Measurements from ENCODE around the gene DNAJB1. TPM values are rescaled to one million over a fixed set of nuclear protein-coding genes. Genes with fewer than 3 reads are reported as not detected.

The DNAJB1 gene
- total and polyA plus RNA-seq, 2 of the 4 experiments (the other 2 are of a cell fraction), result 88.2 to 95.4 TPM

DNA sequence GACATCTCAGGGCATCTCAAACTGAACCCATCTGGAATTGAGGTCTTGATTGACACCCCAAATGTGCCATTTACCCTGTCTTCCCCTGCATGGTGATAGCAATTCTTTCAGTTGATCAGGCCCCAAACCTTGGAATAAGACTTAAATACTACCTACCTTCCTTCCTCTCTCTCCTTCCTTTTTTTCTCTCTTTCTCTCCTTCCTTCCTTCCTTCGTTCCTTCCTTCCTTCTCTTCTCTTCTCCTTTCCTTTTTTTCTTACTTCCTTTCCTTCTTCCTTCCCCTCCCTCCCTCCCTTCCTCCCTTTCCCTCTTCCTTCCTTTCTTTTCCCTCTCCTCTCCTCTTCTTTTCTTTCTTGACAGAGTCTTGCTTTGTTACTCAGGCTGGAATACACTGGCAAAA, 14.9 kb downstream of the DNAJB1 start:
- no peak for TF ChIP-seq MAFK (IDR thresholded peaks at IDR 0.05; ENCODE audit: low read depth, low read length)
- no peak for TF ChIP-seq NFE2L2 (IDR thresholded peaks at IDR 0.05; ENCODE audit: low read depth, low read length)
- TF ChIP-seq FOS (IDR thresholded peaks at IDR 0.05; ENCODE audit: low read depth, low read length), result no peak
- TF ChIP-seq, protein P1, sequence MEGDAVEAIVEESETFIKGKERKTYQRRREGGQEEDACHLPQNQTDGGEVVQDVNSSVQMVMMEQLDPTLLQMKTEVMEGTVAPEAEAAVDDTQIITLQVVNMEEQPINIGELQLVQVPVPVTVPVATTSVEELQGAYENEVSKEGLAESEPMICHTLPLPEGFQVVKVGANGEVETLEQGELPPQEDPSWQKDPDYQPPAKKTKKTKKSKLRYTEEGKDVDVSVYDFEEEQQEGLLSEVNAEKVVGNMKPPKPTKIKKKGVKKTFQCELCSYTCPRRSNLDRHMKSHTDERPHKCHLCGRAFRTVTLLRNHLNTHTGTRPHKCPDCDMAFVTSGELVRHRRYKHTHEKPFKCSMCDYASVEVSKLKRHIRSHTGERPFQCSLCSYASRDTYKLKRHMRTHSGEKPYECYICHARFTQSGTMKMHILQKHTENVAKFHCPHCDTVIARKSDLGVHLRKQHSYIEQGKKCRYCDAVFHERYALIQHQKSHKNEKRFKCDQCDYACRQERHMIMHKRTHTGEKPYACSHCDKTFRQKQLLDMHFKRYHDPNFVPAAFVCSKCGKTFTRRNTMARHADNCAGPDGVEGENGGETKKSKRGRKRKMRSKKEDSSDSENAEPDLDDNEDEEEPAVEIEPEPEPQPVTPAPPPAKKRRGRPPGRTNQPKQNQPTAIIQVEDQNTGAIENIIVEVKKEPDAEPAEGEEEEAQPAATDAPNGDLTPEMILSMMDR (conservative IDR thresholded peaks at IDR 0.05; ENCODE audit: low read depth, low read length), result no peak
- no peak for TF ChIP-seq SMC3 (IDR thresholded peaks at IDR 0.05; ENCODE audit: low read depth, low read length)
- TF ChIP-seq MAZ (IDR thresholded peaks at IDR 0.05; ENCODE audit: borderline replicate concordance, low read depth, low read length), result no peak
- no peak for TF ChIP-seq RFX5 (IDR thresholded peaks at IDR 0.05; ENCODE audit: low read depth, low read length)
- no peak for TF ChIP-seq MXI1 (IDR thresholded peaks at IDR 0.05; ENCODE audit: borderline replicate concordance, low read depth, low read length)
- no peak overlapping the region for H3K56ac ChIP-seq (ENCODE audit: extremely low read depth, insufficient read depth, low read length)
- in situ Hi-C loops (cut with MboI; ENCODE audit: low sequenced_read_pairs), result no loop called here
- WGBS, 2 experiments (ENCODE audit: extremely low coverage in 2 of 2, insufficient read length in 1 of 2), result 60% methylated on average over 1 of the region's 1 CpG; no CpG with 5 or more reads in 1 of the 2 experiments
- H3K27ac ChIP-seq (ENCODE audit: insufficient read depth, low read length), result no peak overlapping the region
- H4K91ac ChIP-seq (ENCODE audit: insufficient read depth, low read depth, low read length), result no peak overlapping the region; the same call in 1 of the 2 replicates
- no peak overlapping the region for H2BK5ac ChIP-seq (ENCODE audit: low read depth, low read length, poor library complexity, severe bottlenecking)
- dilution Hi-C loops (cut with HindIII; ENCODE audit: low sequenced_read_pairs, unreplicated experiment), result no loop called here
- peak overlapping the region; percentile 4; the same call in 1 of the 2 replicates for H2AK5ac ChIP-seq (ENCODE audit: low read depth, low read length)
- H4K5ac ChIP-seq (ENCODE audit: low read depth, low read length), result no peak overlapping the region
- CTCF ChIA-PET, result interaction anchor here (0.7 to 1.3 kb wide), 2 partner anchors 71 to 152 kb away, joined by 3 read pairs; no protein-coding TSS in a partner anchor
- H4K20me1 ChIP-seq (ENCODE audit: insufficient read depth, low read length), result no peaks in the 10 kb centered on the region
- H3K4me2 ChIP-seq (ENCODE audit: low read depth, low read length), result no peak overlapping the region
- no peak overlapping the region for H3K4me3 ChIP-seq (ENCODE audit: insufficient read depth, low read depth, low read length)
- H2BK120ac ChIP-seq (ENCODE audit: low read depth, low read length), result no peak overlapping the region
- BruUV-seq (replicated peaks), result no TSS peak
- no peaks in the 10 kb centered on the region for H3K27me3 ChIP-seq (ENCODE audit: control insufficient read depth, insufficient read depth, low read length)
- H2AFZ ChIP-seq (replicated peaks; ENCODE audit: low read length, poor library complexity), result no peak overlapping the region
- H2AK9ac ChIP-seq (replicated peaks; ENCODE audit: low read depth, low read length, poor library complexity), result no peak overlapping the region
- H4K8ac ChIP-seq (ENCODE audit: low read depth in 2 of 2, low read length in 2 of 2), result no peak overlapping the region
- POLR2A ChIA-PET (ENCODE audit: unreplicated experiment), result interaction anchor here (0.6 kb wide), 1 partner anchor 13 kb away, joined by 3 read pairs; no protein-coding TSS in a partner anchor
- peaks cover 0 to 6% of the 10 kb centered on the region in 2 experiments; a peak in 1 of 4 replicates for H3K79me1 ChIP-seq (ENCODE audit: low read depth in 1 of 2, low read length in 2 of 2)
- 0 out of 2 replicates have a peak, but pooled peaks cover 5% of the 10 kb centered on the region for H3K9me1 ChIP-seq (ENCODE audit: insufficient read depth, low read length)
- DNase-seq, result no peak
- H3K23ac ChIP-seq (ENCODE audit: low read depth, low read length), result no peak overlapping the region
- H3K9me3 ChIP-seq (ENCODE audit: control insufficient read depth, insufficient read depth, low read length), result no peaks in the 10 kb centered on the region
- no peaks in the 10 kb centered on the region for H3K36me3 ChIP-seq (ENCODE audit: control insufficient read depth, insufficient read depth, low read length)
- H3K14ac ChIP-seq (replicated peaks; ENCODE audit: low read depth, low read length), result no peak overlapping the region
- no peak overlapping the region for H3K18ac ChIP-seq (ENCODE audit: low read depth, low read length)
- no peak overlapping the region for H3K9ac ChIP-seq (ENCODE audit: low read depth, low read length)
- H3K4ac ChIP-seq (ENCODE audit: low read depth, low read length), result no peak overlapping the region
- peak overlapping the region; percentile 14; the same call in 1 of the 2 replicates for H2BK20ac ChIP-seq (ENCODE audit: low read depth, low read length)
- H2BK15ac ChIP-seq (ENCODE audit: low read depth, low read length), result no peak overlapping the region
- ATAC-seq (ENCODE audit: low read depth), result no peak
- peaks cover 13% of the 10 kb centered on the region for H3K4me1 ChIP-seq (ENCODE audit: control insufficient read depth, insufficient read depth, low read length)
- intact Hi-C loops (cut with micrococcal nuclease), result no loop called here

Data from IMR-90 (cell line).